K562 (cell line): ENCODE measurements around the gene POLE2. TPM values are rescaled to one million over a fixed set of nuclear protein-coding genes. Genes with fewer than 3 reads are reported as not detected.
A peak's percentile ranks its signal among the peaks of the same experiment; 100 is the strongest.

Source experiments
- ATAC-seq: fragments of 200-7000 bp; cut with Tn5 transposase; 3 replicates; pipeline ENCODE4 v1.9.1; 2020; ENCODE audit warnings: moderate library complexity
- BruUV-seq: library from RNA; stranded (reverse); fragments of 400-500 nt; replicated peaks from 2 replicates; lab custom pipeline; 2021; lab: Mats Ljungman, UMichigan
- CTCF ChIA-PET: fragments of 300-600 bp; formaldehyde crosslinking; extraction: SDS; loops from one replicate; lab custom pipeline; 2021; ENCODE audit warnings: low intra/inter-chr PET ratio; lab: Yijun Ruan, JAX
- POLR2A ChIA-PET: fragments of 300-600, 350-650 bp; sonication (Branson Sonifier 250); formaldehyde crosslinking; extraction: SDS; loops from one replicate; lab custom pipeline; 2021; ENCODE audit warnings: antibody characterized with exemption, inconsistent platforms; lab: Yijun Ruan, JAX
- DNase-seq, 4 experiments: peaks; one replicate each; pipeline versions ENCODE4 v3.0.0 to v3.0.0-alpha.2; 2011 to 2018; ENCODE audit warnings: low spot score in 3 of 4, mixed read lengths in 3 of 4; ENCODE audit errors: extremely low read depth in 1 of 4
- FAIRE-seq: peaks from 2 replicates; lab custom pipeline; 2011; peaks lifted over from hg19 to GRCh38; lab: Jason Lieb, UNC
- H2AFZ ChIP-seq: 2 replicates; pipeline ENCODE4 v1.6.0; 2011; ENCODE audit warnings: low read depth, low read length, control low read depth, inconsistent platforms
- H3K27ac ChIP-seq: fragments of 200-600 bp; 3 replicates; pipeline ENCODE4 v1.8.0; 2011; ENCODE audit warnings: low read depth, mild to moderate bottlenecking, control low read depth, inconsistent platforms, low read length, moderate library complexity, mixed read lengths; ENCODE audit errors: extremely low read depth
- H3K27me3 ChIP-seq, 2 experiments: fragments of 300-600 bp in 1 of 2; 2 replicates in 1 of 2; 3 replicates in 1 of 2; pipeline versions ENCODE4 v1.6.0 to v1.8.0; 2011; ENCODE audit warnings: inconsistent platforms in 2 of 2, low read length in 2 of 2, mild to moderate bottlenecking in 1 of 2, mixed read lengths in 1 of 2, moderate library complexity in 1 of 2; ENCODE audit not compliant: control insufficient read depth in 2 of 2, insufficient read depth in 2 of 2
- H3K36me3 ChIP-seq: fragments of 300-600 bp; 3 replicates; pipeline ENCODE4 v1.8.0; 2011; ENCODE audit warnings: mild to moderate bottlenecking, low read length, inconsistent platforms; ENCODE audit not compliant: control insufficient read depth, insufficient read depth
- H3K4me1 ChIP-seq, 2 experiments: fragments of 200-600 bp in 1 of 2; replicated peaks in 1 of 2; 2 replicates in 1 of 2; 3 replicates in 1 of 2; pipeline versions ENCODE4 v1.5.1 to v1.8.0; 2011; ENCODE audit warnings: inconsistent platforms in 2 of 2, low read length in 2 of 2, mild to moderate bottlenecking in 1 of 2, mixed read lengths in 1 of 2, moderate library complexity in 1 of 2; ENCODE audit not compliant: control insufficient read depth in 2 of 2, insufficient read depth in 2 of 2
- H3K4me2 ChIP-seq: 2 replicates; pipeline ENCODE4 v1.6.1; 2011; ENCODE audit warnings: low read length, control low read depth, inconsistent platforms, mixed read lengths; ENCODE audit not compliant: insufficient read depth
- H3K4me3 ChIP-seq: fragments of 200-600 bp; sonication (generic), shearing (Covaris generic); 2 replicates; pipeline ENCODE4 v1.5.1; 2016; ENCODE audit warnings: control low read depth, inconsistent platforms
- H3K79me2 ChIP-seq: fragments of 200-600 bp; 3 replicates; pipeline ENCODE4 v1.8.0; 2011; ENCODE audit warnings: low read length, inconsistent platforms; ENCODE audit not compliant: control insufficient read depth, insufficient read depth
- H3K9ac ChIP-seq, 2 experiments: 2 replicates each; pipeline versions ENCODE4 v1.6.0 to v1.6.1; 2011; ENCODE audit warnings: low read depth in 2 of 2, low read length in 2 of 2, control low read depth in 1 of 2, inconsistent platforms in 1 of 2, mild to moderate bottlenecking in 1 of 2, mixed read lengths in 1 of 2; ENCODE audit not compliant: insufficient read depth in 1 of 2
- H3K9me1 ChIP-seq: one replicate; pipeline ENCODE4 v1.6.0; 2011; ENCODE audit warnings: inconsistent platforms, mild to moderate bottlenecking, low read length, moderate library complexity; ENCODE audit not compliant: control insufficient read depth, insufficient read depth
- H3K9me3 ChIP-seq: replicated peaks from 2 replicates; pipeline ENCODE4 v1.5.1; 2011; ENCODE audit warnings: low read depth, low read length, inconsistent platforms; ENCODE audit not compliant: control insufficient read depth, insufficient read depth
- H4K20me1 ChIP-seq: replicated peaks from 2 replicates; pipeline ENCODE4 v1.6.1; 2011; ENCODE audit warnings: low read length, inconsistent platforms, mixed read lengths; ENCODE audit not compliant: control insufficient read depth, insufficient read depth
- BCL6 ChIP-seq: fragments of 250-450 bp; sonication (Bioruptor Pico); IDR thresholded peaks from 2 replicates; pipeline ENCODE4 v1.4.0; 2020
- CBFA2T3 ChIP-seq: fragments of 450-650 bp; IDR thresholded peaks from 2 replicates; pipeline ENCODE4 v1.6.1; 2017
- CEBPB ChIP-seq: fragments of 450-650 bp; IDR thresholded peaks from 2 replicates; pipeline ENCODE4 v1.6.1; 2016; ENCODE audit warnings: missing genetic modification characterization, missing compliant biosample characterization
- CEBPG ChIP-seq, 3 experiments: fragments of 200-800 bp in 1 of 3; sonication (Bioruptor generic) in 1 of 3; sonication (generic) in 1 of 3; formaldehyde crosslinking in 1 of 3; IDR thresholded peaks in 2 of 3; conservative IDR thresholded peaks in 1 of 3; 2 replicates each; pipeline versions ENCODE4 v1.6.1 to v1.8.0; 2016 to 2022; ENCODE audit warnings: missing compliant biosample characterization in 2 of 3, missing genetic modification characterization in 2 of 3, mild to moderate bottlenecking in 1 of 3, missing genetic modification reagents in 1 of 3
- ZNF384 ChIP-seq: IDR thresholded peaks from 2 replicates; pipeline ENCODE4 v1.6.1; 2012; ENCODE audit warnings: low read depth, low read length, improper control_type of control experiment
- WGBS: fragments of 100-300 bp; shearing (Covaris generic); methylation state at CpG from one replicate; pipeline ENCODE4 v1.1.6; 2016; ENCODE audit warnings: low coverage, mixed read lengths; ENCODE audit not compliant: insufficient coverage; ENCODE audit errors: missing lambda C conversion rate; 5-methylcytosine and 5-hydroxymethylcytosine counted together
- in situ Hi-C: fragments of 300-500 bp; cut with MboI; formaldehyde crosslinking; loops from 4 replicates; pipeline ENCODE4 v1.15.0; 2018; ENCODE audit warnings: inconsistent platforms, mixed read lengths
- intact Hi-C: fragments of 100-400 bp; cut with micrococcal nuclease; formaldehyde crosslinking; loops from 2 replicates; pipeline ENCODE4 v1.14.2; 2022
- polyA plus RNA-seq, 8 experiments: library from polyadenylated mRNA; depleted of rRNA in 4 of 8; stranded (reverse) in 5 of 8; unstranded in 3 of 8; fragments of >200 nt; fragmentation: Nextera tagmentation in 2 of 8; fragmentation: Illumina TruSeq in 1 of 8; extraction: Ambion mirVana in 2 of 8; extraction: Trizol in 1 of 8; gene quantifications; 2 replicates each; pipeline versions ENCODE4 v1.2.1 to v1.2.3, GENCODE V29; 2011 to 2014; ENCODE audit warnings: inconsistent platforms in 1 of 8, missing spikeins in 1 of 8
- total RNA-seq, 7 experiments: library from RNA; depleted of rRNA in 6 of 7; stranded (reverse); fragments of >200 nt in 6 of 7; fragmentation: Illumina TruSeq in 2 of 7; extraction: Trizol in 2 of 7; gene quantifications; 2 replicates each; pipeline versions ENCODE4 v1.2.1 to v1.2.3, GENCODE V29; 2011 to 2021; ENCODE audit warnings: low replicate concordance in 1 of 7
- TF ChIP-seq, protein P1 (sequence below): fragments of 450-650 bp; IDR thresholded peaks from 2 replicates; pipeline ENCODE4 v1.6.1; 2016; ENCODE audit warnings: missing biosample characterization, missing genetic modification characterization
- TF ChIP-seq, protein P2 (sequence below): sonication (generic); formaldehyde crosslinking; IDR thresholded peaks from 2 replicates; pipeline ENCODE4 v1.9.0; 2022; ENCODE audit warnings: mild to moderate bottlenecking, missing genetic modification reagents

Gene POLE2
- total and polyA plus RNA-seq, 9 of the 15 experiments (the other 6 are each of a cell fraction or from before 2014, with no cell fraction given), result 30.7 to 78.4 (median 55.4) TPM

DNA sequence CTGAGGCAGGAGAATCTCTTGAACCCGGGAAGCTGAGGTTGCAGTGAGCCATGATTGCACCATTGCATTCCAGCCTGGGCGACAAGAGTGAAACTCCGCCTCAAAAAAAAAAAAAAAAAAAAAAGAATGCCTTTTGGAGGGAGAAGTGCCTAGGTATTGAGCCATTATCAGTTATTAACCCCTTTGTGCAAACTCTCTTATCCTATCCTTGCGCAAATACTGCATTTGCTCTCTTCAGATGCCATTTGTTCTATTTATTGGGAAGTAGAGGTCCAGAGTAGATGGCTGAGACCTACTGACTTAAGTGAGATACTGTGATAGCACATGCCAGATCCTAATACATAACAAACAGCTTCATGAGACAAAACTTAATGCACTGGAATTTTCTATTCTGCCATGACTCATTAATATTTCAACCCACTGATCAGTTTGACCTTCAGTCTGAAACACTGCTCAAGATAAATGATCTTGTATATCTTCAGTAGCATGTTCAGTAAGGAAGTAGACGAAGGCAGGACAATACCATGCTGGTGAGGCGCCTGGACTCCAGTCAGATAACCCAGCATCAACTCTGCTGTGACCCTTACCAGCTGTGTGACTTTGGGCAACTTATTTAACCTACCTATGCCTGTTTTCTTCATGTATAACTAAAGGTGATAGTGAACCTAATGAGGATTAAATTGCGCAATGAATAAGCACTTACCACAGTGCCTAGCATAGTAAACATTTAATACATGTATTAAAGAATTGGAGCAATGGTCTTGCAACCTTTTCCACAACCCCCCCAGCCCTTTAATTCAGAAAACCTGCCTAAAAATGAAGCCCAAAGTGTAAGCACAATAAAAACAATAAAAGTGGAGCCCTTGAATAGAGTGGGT, 47.2 kb downstream of the POLE2 start:
- CTCF ChIA-PET, result no interaction called here
- TF ChIP-seq CEBPB (peak; percentile 94), ZNF384 (no peak), CEBPG (CRISPR knock-in tag; IDR thresholded peaks at IDR 0.05) (peak; percentile 54; the same call in 1 of the 2 replicates), CEBPG (tag; conservative IDR thresholded peaks at IDR 0.05 in 1 of 2, IDR thresholded peaks at IDR 0.05 in 1 of 2) (peak; percentile 65 to 86), CBFA2T3 (0 out of 2 replicates have a peak, but pooled peaks have one; percentile 3), BCL6 (CRISPR knock-in tag) (no peak)
- TF ChIP-seq, protein P1, sequence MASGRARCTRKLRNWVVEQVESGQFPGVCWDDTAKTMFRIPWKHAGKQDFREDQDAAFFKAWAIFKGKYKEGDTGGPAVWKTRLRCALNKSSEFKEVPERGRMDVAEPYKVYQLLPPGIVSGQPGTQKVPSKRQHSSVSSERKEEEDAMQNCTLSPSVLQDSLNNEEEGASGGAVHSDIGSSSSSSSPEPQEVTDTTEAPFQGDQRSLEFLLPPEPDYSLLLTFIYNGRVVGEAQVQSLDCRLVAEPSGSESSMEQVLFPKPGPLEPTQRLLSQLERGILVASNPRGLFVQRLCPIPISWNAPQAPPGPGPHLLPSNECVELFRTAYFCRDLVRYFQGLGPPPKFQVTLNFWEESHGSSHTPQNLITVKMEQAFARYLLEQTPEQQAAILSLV (tag), result 0 out of 2 replicates have a peak, but pooled peaks have one; percentile 17
- TF ChIP-seq, protein P2, sequence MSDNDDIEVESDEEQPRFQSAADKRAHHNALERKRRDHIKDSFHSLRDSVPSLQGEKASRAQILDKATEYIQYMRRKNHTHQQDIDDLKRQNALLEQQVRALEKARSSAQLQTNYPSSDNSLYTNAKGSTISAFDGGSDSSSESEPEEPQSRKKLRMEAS, result no peak
- TF ChIP-seq, all 486 proteins: peak for 4
- Histone ChIP-seq H3K9me1 (no peaks in the 10 kb centered on the region), H3K9ac (no peak overlapping the region), H3K9me3 (no peaks in the 10 kb centered on the region), H3K36me3 (peaks cover 51% of the 10 kb centered on the region), H3K4me1 (peaks cover 4 to 14% of the 10 kb centered on the region in 2 experiments; a peak in 3 of 5 replicates), H4K20me1 (no peaks in the 10 kb centered on the region), H3K4me2 (no peak overlapping the region), H3K27me3 (no peaks in the 10 kb centered on the region), H3K79me2 (peaks cover 59% of the 10 kb centered on the region), H2AFZ (no peak overlapping the region), H3K4me3 (no peak overlapping the region), H3K27ac (0 out of 3 replicates have a peak overlapping the region, but pooled peaks have one; percentile 6)
- intact Hi-C loops, result no loop called here
- in situ Hi-C loops, result loop anchor here (25.0 kb wide), 1 partner anchor 472 kb away; the partner anchor contains the start of gene VCPKMT
- peak; percentile 12 for ATAC-seq
- no peak for FAIRE-seq
- 68% methylated on average over 5 of the region's 7 CpGs for WGBS
- POLR2A ChIA-PET, result interaction anchor here (0.6 kb wide), 1 partner anchor 447 kb away, joined by 3 read pairs; no protein-coding TSS in a partner anchor
- DNase-seq, result no peak
- no TSS peak for BruUV-seq
